H9 (cell line): ENCODE measurements around the gene PDS5B. TPM values are rescaled to one million over a fixed set of nuclear protein-coding genes. Genes with fewer than 3 reads are reported as not detected.

Experiments used
- DNase-seq: peaks from one replicate; pipeline ENCODE4 v3.0.0-alpha.2; 2017
- H2AFZ ChIP-seq: one replicate; pipeline ENCODE4 v1.6.1; 2013; ENCODE audit warnings: mild to moderate bottlenecking, low read length, control low read depth, moderate library complexity
- H2AK5ac ChIP-seq: 2 replicates; pipeline ENCODE4 v1.6.1; 2013; ENCODE audit warnings: low read length, control low read depth, mixed read lengths; ENCODE audit not compliant: insufficient read length
- H2BK120ac ChIP-seq: one replicate; pipeline ENCODE4 v1.6.1; 2013; ENCODE audit warnings: low read depth, mild to moderate bottlenecking, low read length, control low read depth, inconsistent platforms; ENCODE audit not compliant: poor library complexity, severe bottlenecking
- H2BK12ac ChIP-seq: 2 replicates; pipeline ENCODE4 v1.6.1; 2013; ENCODE audit warnings: low read length, control low read depth, mixed read lengths, low read depth; ENCODE audit not compliant: insufficient read length
- H2BK15ac ChIP-seq: 2 replicates; pipeline ENCODE4 v1.6.1; 2013; ENCODE audit warnings: low read depth, low read length, control low read depth
- H2BK20ac ChIP-seq: one replicate; pipeline ENCODE4 v1.6.1; 2013; ENCODE audit warnings: low read depth, mild to moderate bottlenecking, low read length, control low read depth, inconsistent platforms; ENCODE audit not compliant: poor library complexity, severe bottlenecking
- H2BK5ac ChIP-seq: 2 replicates; pipeline ENCODE4 v1.6.1; 2013; ENCODE audit warnings: low read length, control low read depth, mixed read lengths; ENCODE audit not compliant: insufficient read length
- H3K14ac ChIP-seq: 2 replicates; pipeline ENCODE4 v1.6.1; 2013; ENCODE audit warnings: low read length, control low read depth; ENCODE audit not compliant: insufficient read depth
- H3K18ac ChIP-seq: 2 replicates; pipeline ENCODE4 v1.6.1; 2013; ENCODE audit warnings: low read depth, mild to moderate bottlenecking, mixed read lengths, low read length, control low read depth; ENCODE audit not compliant: insufficient read length
- H3K23ac ChIP-seq: 2 replicates; pipeline ENCODE4 v1.6.1; 2013; ENCODE audit warnings: low read length, control low read depth, mixed read lengths, low read depth; ENCODE audit not compliant: insufficient read length
- H3K23me2 ChIP-seq: 2 replicates; pipeline ENCODE4 v1.6.1; 2013; ENCODE audit warnings: low read depth, mild to moderate bottlenecking, mixed read lengths, low read length, control low read depth; ENCODE audit not compliant: insufficient read length, poor library complexity, severe bottlenecking
- H3K27ac ChIP-seq: 2 replicates; pipeline ENCODE4 v1.5.1; 2013; ENCODE audit warnings: low read length, control low read depth, mixed read lengths, low read depth; ENCODE audit not compliant: insufficient read length
- H3K27me3 ChIP-seq: 2 replicates; pipeline ENCODE4 v1.6.1; 2013; ENCODE audit warnings: low read length, control low read depth, inconsistent platforms; ENCODE audit not compliant: insufficient read depth
- H3K4ac ChIP-seq: 2 replicates; pipeline ENCODE4 v1.6.1; 2013; ENCODE audit warnings: low read depth, mild to moderate bottlenecking, control low read depth, inconsistent platforms, low read length, moderate library complexity
- H3K4me1 ChIP-seq: 2 replicates; pipeline ENCODE4 v1.6.1; 2013; ENCODE audit warnings: low read length, control low read depth, inconsistent platforms; ENCODE audit not compliant: insufficient read depth
- H3K4me2 ChIP-seq: 2 replicates; pipeline ENCODE4 v1.6.1; 2013; ENCODE audit warnings: low read length, control low read depth, mixed read lengths; ENCODE audit not compliant: insufficient read length, insufficient read depth
- H3K56ac ChIP-seq: 2 replicates; pipeline ENCODE4 v1.6.1; 2013; ENCODE audit warnings: low read depth, mild to moderate bottlenecking, mixed read lengths, low read length, control low read depth; ENCODE audit not compliant: insufficient read length
- H3K79me1 ChIP-seq: 2 replicates; pipeline ENCODE4 v1.6.1; 2013; ENCODE audit warnings: low read depth, mild to moderate bottlenecking, moderate library complexity, low read length, control low read depth, inconsistent platforms; ENCODE audit not compliant: insufficient read depth, poor library complexity, severe bottlenecking
- H3K79me2 ChIP-seq: 2 replicates; pipeline ENCODE4 v1.6.1; 2013; ENCODE audit warnings: low read length, control low read depth, inconsistent platforms; ENCODE audit not compliant: insufficient read depth
- H3K9ac ChIP-seq: 2 replicates; pipeline ENCODE4 v1.6.1; 2013; ENCODE audit warnings: low read length, control low read depth, mixed read lengths; ENCODE audit not compliant: insufficient read length; ENCODE audit errors: extremely low read depth
- H3K9me3 ChIP-seq: one replicate; pipeline ENCODE4 v1.6.1; 2013; ENCODE audit warnings: low read depth, low read length, inconsistent platforms; ENCODE audit not compliant: control insufficient read depth
- H3T11ph ChIP-seq: one replicate; pipeline ENCODE4 v1.6.1; 2013; ENCODE audit warnings: mild to moderate bottlenecking, low read length, control low read depth, inconsistent platforms
- H4K20me1 ChIP-seq: one replicate; pipeline ENCODE4 v1.6.1; 2013; ENCODE audit not compliant: control insufficient read depth, insufficient read length, insufficient read depth
- H4K5ac ChIP-seq: 2 replicates; pipeline ENCODE4 v1.6.1; 2013; ENCODE audit warnings: low read depth, mild to moderate bottlenecking, mixed read lengths, low read length, control low read depth; ENCODE audit not compliant: insufficient read length
- H4K8ac ChIP-seq: replicated peaks from 2 replicates; pipeline ENCODE4 v1.6.1; 2013; ENCODE audit warnings: low read length, control low read depth, mixed read lengths, low read depth; ENCODE audit not compliant: insufficient read length
- H4K91ac ChIP-seq: 2 replicates; pipeline ENCODE4 v1.6.1; 2013; ENCODE audit warnings: low read depth, mild to moderate bottlenecking, moderate library complexity, mixed read lengths, low read length, control low read depth; ENCODE audit not compliant: insufficient read length
- H3K27ac Mint-ChIP-seq, 3 experiments: 2 replicates in 2 of 3; 3 replicates in 1 of 3; pipeline ENCODE4 v1.8.0; 2020 to 2021; ENCODE audit warnings: mixed read lengths in 3 of 3, mild to moderate bottlenecking in 1 of 3, moderate library complexity in 1 of 3
- H3K27me3 Mint-ChIP-seq: 2 replicates; pipeline ENCODE4 v1.8.0; 2021; ENCODE audit warnings: low read depth, mild to moderate bottlenecking, moderate library complexity, mixed read lengths
- H3K36me3 Mint-ChIP-seq, 3 experiments: 2 replicates in 2 of 3; 3 replicates in 1 of 3; pipeline ENCODE4 v1.8.0; 2020 to 2021; ENCODE audit warnings: low read depth in 3 of 3, mixed read lengths in 3 of 3; ENCODE audit not compliant: insufficient read depth in 1 of 3
- H3K4me1 Mint-ChIP-seq, 2 experiments: 2 replicates each; pipeline ENCODE4 v1.8.0; 2020; ENCODE audit warnings: mixed read lengths in 2 of 2
- H3K4me3 Mint-ChIP-seq, 2 experiments: 2 replicates in 1 of 2; 3 replicates in 1 of 2; pipeline ENCODE4 v1.8.0; 2020 to 2021; ENCODE audit warnings: mild to moderate bottlenecking in 2 of 2, mixed read lengths in 2 of 2, moderate library complexity in 1 of 2
- H3K9me3 Mint-ChIP-seq, 2 experiments: 2 replicates in 1 of 2; 3 replicates in 1 of 2; pipeline ENCODE4 v1.8.0; 2020; ENCODE audit warnings: mild to moderate bottlenecking in 2 of 2, mixed read lengths in 2 of 2, moderate library complexity in 1 of 2
- WGBS: extraction: QIAGEN DNeasy Blood & Tissue Kit; methylation state at CpG from one replicate; pipeline ENCODE4 v1.1.7; 2013; ENCODE audit warnings: missing lambda C conversion rate, low lambda C conversion rate, mixed read lengths; ENCODE audit not compliant: insufficient read length; ENCODE audit errors: extremely low coverage; 5-methylcytosine and 5-hydroxymethylcytosine counted together
- total RNA-seq: library from RNA; stranded (reverse); gene quantifications from 2 replicates; pipeline ENCODE4 v1.2.1, GENCODE V29; 2021
- TF ChIP-seq, protein P1 (sequence below): fragments of 200-600 bp; sonication (generic); conservative IDR thresholded peaks from 3 replicates; pipeline ENCODE4 v1.8.0; 2021; ENCODE audit warnings: antibody characterized with exemption, mild to moderate bottlenecking

The PDS5B gene
- total RNA-seq, 1 experiment from 2014 or later, result 50.0 TPM

- Histone ChIP-seq H3K27ac (no peak overlapping the region), H3K4me1 (no peaks in the 10 kb centered on the region), H4K8ac (no peak overlapping the region), H3K56ac (no peak overlapping the region), H3K14ac (no peak overlapping the region), H2AFZ (no peak overlapping the region), H3K9ac (no peak overlapping the region), H3K79me2 (peaks cover 3% of the 10 kb centered on the region; the same call in 1 of the 2 replicates), H3K18ac (no peak overlapping the region), H2BK15ac (no peak overlapping the region), H3K4me2 (no peak overlapping the region), H4K20me1 (no peaks in the 10 kb centered on the region), H2AK5ac (no peak overlapping the region), H3K9me3 (no peaks in the 10 kb centered on the region), H2BK20ac (no peak overlapping the region), H2BK12ac (no peak overlapping the region), H2BK5ac (no peak overlapping the region), H3K23me2 (no peaks in the 10 kb centered on the region), H4K91ac (no peak overlapping the region), H3K23ac (no peak overlapping the region), H2BK120ac (no peak overlapping the region), H4K5ac (no peak overlapping the region), H3T11ph (no peak overlapping the region), H3K79me1 (no peaks in the 10 kb centered on the region), H3K4ac (no peak overlapping the region), H3K27me3 (no peaks in the 10 kb centered on the region)
- Mint-ChIP-seq H3K4me3 (no peak overlapping the region), H3K9me3 (no peaks in the 10 kb centered on the region), H3K27ac (no peak overlapping the region), H3K4me1 (peaks cover 8 to 13% of the 10 kb centered on the region in 2 experiments), H3K27me3 (no peaks in the 10 kb centered on the region), H3K36me3 (no peaks in the 10 kb centered on the region)
- DNase-seq, result no peak
- WGBS, result no CpG with 5 or more reads among the region's 1 CpG
- TF ChIP-seq, protein P1, sequence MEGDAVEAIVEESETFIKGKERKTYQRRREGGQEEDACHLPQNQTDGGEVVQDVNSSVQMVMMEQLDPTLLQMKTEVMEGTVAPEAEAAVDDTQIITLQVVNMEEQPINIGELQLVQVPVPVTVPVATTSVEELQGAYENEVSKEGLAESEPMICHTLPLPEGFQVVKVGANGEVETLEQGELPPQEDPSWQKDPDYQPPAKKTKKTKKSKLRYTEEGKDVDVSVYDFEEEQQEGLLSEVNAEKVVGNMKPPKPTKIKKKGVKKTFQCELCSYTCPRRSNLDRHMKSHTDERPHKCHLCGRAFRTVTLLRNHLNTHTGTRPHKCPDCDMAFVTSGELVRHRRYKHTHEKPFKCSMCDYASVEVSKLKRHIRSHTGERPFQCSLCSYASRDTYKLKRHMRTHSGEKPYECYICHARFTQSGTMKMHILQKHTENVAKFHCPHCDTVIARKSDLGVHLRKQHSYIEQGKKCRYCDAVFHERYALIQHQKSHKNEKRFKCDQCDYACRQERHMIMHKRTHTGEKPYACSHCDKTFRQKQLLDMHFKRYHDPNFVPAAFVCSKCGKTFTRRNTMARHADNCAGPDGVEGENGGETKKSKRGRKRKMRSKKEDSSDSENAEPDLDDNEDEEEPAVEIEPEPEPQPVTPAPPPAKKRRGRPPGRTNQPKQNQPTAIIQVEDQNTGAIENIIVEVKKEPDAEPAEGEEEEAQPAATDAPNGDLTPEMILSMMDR, result no peak
Measured at GRCh38 chr13:32629866-32630265, 43.6 kb downstream of the PDS5B start.
